Epidermal melanocyte (primary cell): Measurements from ENCODE around the gene RMI2.

Experiments used
- DNase-seq: peaks from one replicate; pipeline ENCODE4 v3.0.0; 2011; ENCODE audit warnings: low spot score; ENCODE audit not compliant: insufficient read length

Gene RMI2

GRCh38 chr16:11398851-11399250, 53.6 kb downstream of the RMI2 start:
- no peak for DNase-seq

GRCh38 chr16:11399261-11399831, 54.1 kb downstream of the RMI2 start:
- DNase-seq, result no peak

- no peak for DNase-seq
These were observed 54.8 kb downstream of the RMI2 start for GRCh38 chr16:11400076-11400475.
